Gastrocnemius medialis (tissue), 4 donors: ENCODE results near the gene MXRA8.

Experiments
- POLR2A ChIP-seq, 2 donors: fragments of 450-650 bp; IDR thresholded peaks; one replicate each; pipeline ENCODE4 v1.6.1; 2017; ENCODE audit warnings: antibody characterized with exemption in 2 of 2, mild to moderate bottlenecking in 2 of 2, moderate library complexity in 2 of 2
- TF ChIP-seq, protein P1 (sequence below), 5 experiments: fragments of 450-650 bp in 3 of 5; fragments of 200-600 bp in 2 of 5; sonication (generic) in 2 of 5; IDR thresholded peaks in 4 of 5; conservative IDR thresholded peaks in 1 of 5; 1 replicate in 4 of 5; 2 replicates in 1 of 5; pipeline ENCODE4 v1.5.1; 2016 to 2019; ENCODE audit warnings: antibody characterized with exemption in 5 of 5, mild to moderate bottlenecking in 3 of 5, moderate library complexity in 3 of 5

DNA sequence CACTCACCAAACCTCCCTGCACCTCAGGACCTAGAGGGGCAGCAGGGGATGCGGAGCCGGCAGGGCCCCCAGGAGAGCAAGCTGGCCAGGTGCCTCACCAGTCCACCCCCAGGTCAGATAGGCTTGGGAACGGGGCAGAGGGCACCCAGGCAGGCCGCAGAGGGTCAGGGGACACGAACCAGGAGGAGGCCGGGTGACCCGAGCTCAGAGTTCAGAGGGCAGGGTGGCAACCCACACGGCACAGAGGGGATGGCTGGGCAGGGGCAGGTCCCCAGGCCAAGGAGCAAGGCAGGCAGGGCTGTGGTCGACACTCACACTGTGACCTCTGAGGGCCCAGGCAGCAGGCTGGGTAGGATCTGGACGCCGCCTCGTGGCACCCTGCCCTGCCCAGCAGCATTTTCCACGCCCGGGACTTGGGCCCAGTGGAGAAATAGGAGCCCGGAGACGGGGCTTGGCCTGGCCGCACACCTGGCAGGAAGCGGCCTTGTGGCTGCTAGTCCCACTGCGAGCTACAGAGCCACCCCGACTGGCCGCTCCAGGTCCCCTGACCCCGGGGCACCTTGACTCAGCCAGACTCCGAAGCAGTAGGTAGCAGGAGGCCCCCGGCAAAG, 14.4 kb downstream of the MXRA8 start:
- TF ChIP-seq, protein P1, sequence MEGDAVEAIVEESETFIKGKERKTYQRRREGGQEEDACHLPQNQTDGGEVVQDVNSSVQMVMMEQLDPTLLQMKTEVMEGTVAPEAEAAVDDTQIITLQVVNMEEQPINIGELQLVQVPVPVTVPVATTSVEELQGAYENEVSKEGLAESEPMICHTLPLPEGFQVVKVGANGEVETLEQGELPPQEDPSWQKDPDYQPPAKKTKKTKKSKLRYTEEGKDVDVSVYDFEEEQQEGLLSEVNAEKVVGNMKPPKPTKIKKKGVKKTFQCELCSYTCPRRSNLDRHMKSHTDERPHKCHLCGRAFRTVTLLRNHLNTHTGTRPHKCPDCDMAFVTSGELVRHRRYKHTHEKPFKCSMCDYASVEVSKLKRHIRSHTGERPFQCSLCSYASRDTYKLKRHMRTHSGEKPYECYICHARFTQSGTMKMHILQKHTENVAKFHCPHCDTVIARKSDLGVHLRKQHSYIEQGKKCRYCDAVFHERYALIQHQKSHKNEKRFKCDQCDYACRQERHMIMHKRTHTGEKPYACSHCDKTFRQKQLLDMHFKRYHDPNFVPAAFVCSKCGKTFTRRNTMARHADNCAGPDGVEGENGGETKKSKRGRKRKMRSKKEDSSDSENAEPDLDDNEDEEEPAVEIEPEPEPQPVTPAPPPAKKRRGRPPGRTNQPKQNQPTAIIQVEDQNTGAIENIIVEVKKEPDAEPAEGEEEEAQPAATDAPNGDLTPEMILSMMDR (IDR thresholded peaks at IDR 0.05 in 4 of 5, conservative IDR thresholded peaks at IDR 0.05 in 1 of 5) = no peak
- TF ChIP-seq POLR2A (IDR thresholded peaks at IDR 0.05) = peak in 1 of 2 donors; percentile 8
